Activated CD4-positive, alpha-beta T cell treated with anti-CD3 and anti-CD28 coated beads for 24 hours (primary cell): ENCODE results near the gene ADAMTSL3.
"Not testable (repeated sequence)": the region's sequence is repeated elsewhere in the genome, so short reads cannot be mapped to it uniquely, and the experiment has no call there.

Experiments used
- DNase-seq, 2 donors: peaks; one replicate each; pipeline ENCODE4 v3.0.0-alpha.2; 2020; ENCODE audit warnings: low read depth in 2 of 2

The ADAMTSL3 gene

DNA sequence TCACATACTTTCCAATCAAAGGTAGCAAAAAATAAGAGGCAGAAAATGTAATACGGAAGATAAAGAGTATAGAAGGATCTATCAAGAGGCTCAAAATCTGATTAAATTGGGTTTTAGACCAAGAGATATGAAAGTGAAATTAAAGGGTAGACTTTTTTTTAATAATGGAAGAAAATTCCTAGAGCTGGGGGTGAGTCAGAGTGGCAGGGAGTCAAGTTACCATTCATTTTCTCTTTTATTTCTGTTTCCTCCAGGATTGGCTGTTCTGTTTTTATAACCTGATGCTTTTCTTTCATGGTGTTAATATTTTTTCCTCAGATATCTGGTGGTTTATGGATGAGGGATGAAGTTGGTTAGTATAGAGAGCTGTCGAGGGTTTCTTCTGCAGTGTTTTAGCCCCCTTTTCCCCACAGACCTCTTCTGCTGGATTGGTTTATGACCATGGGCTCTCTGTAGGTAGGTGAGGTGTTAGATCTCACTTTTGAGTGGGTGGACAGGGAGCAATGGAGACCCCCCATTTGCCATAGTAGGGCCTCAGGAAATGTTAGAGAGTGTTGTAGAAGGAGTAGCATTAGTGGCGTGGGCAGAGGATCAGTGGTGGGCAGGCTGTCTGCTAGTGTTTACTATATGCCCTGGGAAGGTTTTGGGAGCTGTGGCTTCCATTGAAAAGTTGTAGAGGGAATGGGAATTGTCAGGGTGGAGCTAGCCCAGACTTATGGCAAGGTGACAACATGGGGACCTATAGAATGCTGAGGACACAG, 380.1 kb downstream of the ADAMTSL3 start:
- DNase-seq = no peak

DNA sequence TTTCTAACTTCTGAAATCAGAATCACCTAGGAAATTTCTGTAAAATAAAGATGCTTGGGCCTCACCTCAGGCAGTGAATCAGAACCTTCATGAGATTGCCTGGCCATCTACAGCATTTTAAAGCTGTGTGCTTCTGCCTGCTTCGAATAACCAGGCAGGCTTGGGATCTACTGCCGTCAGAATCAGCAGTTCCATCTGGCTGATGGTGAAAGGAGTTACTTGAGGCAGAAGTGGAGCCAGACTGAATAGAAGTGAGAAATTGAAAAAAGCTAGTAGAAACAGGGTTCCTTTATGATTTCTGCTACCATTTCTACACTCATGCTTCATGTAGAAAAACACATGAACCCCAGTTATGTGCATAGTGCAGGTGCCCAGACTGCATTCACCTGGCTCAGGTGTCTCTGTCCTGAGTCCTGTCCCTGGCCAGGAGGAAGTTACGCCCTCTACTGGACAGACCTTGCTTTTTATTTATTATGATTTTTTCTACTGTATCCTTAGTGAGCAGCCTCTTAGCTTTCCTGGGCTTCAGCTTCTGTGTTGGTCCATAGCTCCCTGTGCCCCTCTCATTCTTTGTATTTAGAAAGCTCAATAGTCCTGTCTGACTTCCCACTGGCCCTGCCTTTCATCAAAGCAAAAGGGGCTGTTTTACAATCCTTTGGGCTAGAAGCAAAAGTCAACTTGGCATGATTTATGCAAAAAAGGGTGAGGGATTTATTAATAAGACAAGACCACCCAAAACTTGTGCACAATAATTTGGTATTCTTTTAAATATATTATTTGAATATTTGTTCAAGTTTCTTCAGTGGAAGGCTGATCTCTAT, 380.9 kb downstream of the ADAMTSL3 start:
- DNase-seq = no peak

DNA sequence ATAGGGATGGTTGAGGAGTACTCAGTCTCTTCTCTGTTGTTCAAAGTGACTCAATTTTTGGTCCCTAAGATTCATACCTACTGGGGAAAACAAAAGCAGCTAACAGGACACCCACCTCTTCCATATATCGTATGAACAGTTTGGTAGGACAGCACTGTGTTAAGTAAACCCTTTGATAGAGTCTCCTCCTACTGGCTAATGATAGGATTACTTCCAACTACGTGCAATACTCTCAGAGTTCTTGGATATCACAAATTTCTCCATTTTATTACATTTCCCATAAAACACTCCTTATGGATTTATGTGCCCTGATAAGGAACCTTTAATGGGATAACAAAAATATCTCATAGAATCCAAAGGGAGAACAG, 381.5 kb downstream of the ADAMTSL3 start:
- no peak for DNase-seq

DNA sequence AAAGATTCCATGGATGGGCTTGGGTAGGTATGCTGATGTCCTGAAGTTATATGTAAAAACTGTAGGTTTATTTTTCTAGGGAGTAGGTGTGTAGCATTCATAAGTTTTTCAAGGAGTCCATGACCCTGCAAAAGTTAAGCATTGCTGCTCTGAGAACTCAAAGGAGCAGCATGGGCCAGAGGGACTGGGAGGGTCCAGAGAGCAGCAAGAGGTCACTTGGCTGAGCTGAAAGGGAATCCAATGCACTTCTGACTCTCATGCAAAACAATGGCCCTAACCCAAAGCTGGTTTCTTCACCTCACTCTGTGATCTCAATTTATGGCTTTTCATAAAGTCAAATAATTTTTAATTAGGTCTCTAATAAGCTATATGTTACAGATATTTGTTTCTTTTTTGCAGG, 383.4 kb downstream of the ADAMTSL3 start:
- no peak for DNase-seq

DNA sequence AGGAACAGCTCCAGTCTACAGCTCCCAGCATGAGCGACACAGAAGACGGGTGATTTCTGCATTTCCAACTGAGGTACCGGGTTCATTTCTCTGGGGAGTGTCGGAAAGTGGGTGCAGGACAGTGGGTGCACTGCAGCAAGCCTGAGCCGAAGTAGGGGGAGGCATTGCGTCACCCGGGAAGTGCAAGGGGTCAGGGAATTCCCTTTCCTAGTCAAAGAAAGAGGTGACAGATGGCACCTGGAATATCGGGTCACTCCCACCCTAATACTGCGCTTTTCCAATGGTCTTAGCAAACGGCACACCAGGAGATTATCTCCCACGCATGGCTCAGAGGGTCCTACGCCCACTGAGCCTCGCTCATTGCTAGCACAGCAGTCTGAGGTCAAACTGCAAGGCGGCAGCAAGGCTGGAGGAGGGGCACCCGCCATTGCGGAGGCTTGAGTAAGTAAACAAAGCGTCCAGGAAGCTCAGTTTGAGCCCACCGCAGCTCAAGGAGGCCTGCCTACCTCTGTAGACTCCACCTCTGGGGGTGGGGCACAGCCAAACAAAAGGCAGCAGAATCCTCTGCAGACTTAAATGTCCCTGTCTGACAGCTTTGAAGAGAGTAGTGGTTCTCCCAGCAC, 388.6 kb downstream of the ADAMTSL3 start:
- not testable (repeated sequence) for DNase-seq

DNA sequence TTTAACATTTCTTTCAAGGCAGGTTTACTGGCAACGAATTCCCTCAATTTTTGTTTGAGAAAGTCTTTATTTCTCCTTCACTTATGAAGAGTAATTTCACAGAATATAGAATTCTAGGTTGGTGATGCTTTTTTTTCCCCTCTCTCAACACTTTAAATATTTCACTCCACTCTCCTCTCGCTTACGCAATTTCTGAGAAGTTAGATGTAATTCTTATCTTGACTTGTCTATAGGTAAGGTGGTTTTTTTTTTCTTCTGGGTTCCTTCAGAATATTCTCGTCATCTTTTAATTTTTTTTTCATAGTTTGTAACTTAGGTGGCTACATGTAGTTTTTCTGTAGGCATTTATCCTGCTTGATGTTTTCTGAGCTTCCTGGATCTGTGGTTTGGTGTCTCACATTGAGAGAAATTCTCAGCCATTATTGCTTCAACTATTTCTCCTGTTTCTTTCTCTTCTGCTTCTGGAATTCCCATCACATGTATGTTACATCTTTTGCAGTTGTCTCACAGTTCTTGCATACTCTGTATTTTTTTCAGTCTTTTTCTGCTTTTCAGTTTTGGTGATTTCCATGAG, 392.2 kb downstream of the ADAMTSL3 start:
- no peak for DNase-seq

DNA sequence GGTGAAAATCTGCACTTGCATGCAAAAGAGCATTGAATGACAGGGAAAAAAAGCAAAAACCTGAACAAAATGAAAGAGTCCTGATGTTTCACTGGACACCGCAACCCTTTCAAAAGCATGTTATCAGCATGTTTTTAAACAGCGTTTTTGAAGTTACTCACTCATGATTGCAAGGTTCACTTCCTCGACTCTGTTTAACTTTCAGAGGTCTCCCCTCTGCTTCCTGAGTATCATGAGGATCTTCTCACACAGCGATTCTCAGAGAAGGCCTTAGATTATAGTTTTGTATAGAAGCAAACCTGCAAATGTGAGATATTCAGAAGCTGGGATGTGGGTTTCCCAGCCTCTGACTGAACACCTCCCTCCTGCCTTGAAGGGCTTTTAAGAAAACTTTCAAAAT, 395.6 kb downstream of the ADAMTSL3 start:
- DNase-seq = not testable (repeated sequence)

DNA sequence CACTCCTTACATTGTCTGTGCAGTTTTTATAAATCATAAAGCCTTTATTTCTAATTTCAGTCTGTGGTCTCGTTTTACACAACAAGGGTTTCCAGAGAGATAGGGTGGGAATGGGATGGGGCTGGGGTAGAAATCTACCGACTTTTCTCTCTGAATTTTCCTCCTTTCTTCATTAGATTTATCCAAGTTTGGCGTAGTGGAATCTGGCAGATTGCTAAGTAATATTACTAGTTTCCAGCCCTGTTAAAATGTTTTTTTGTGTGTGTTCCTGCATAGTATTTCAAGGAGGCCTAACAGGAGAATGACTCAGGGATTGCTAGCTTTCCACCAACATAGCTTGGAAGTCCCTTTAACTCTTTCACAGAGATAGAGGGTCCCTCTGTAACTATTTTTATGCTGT, 396.2 kb downstream of the ADAMTSL3 start:
- no peak for DNase-seq

DNA sequence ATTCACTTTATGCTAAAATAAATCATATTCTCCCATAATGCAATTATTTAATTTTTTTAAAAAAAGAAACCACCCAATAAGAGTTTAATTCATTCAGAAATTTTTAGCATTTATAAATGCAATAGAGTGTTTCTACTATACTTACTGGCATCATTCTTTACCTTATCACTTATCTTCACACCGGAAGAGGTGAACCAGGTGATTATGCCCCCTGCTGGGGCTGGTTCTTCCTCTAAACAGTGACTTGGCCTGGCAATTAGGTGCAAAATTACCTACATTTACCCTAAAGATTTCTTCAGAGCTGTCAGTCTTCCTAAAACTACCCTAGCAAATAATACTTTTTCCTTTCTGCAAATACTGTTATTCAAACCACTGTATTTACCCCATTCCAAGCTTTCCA, 397.2 kb downstream of the ADAMTSL3 start:
- not testable (repeated sequence) for DNase-seq

DNA sequence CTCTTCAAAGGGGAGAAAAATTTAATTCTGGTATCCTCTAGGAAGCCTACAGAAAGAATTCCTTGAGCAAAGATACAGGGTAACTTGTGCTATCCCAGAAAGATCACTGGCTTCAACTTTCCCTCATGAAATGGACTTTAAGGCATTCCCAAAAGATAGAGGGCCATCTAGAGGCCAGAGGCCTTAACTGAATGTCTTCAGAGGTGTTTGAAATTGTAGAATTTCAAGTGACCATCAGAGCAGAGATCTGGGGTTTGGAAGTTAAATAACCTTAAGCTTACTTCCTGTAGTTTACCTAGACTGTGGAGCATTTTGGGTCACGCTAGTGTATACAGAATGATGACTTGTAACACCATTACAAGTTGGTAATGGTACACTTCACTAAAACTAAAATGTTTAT, 400.6 kb downstream of the ADAMTSL3 start:
- not testable (repeated sequence) for DNase-seq

DNA sequence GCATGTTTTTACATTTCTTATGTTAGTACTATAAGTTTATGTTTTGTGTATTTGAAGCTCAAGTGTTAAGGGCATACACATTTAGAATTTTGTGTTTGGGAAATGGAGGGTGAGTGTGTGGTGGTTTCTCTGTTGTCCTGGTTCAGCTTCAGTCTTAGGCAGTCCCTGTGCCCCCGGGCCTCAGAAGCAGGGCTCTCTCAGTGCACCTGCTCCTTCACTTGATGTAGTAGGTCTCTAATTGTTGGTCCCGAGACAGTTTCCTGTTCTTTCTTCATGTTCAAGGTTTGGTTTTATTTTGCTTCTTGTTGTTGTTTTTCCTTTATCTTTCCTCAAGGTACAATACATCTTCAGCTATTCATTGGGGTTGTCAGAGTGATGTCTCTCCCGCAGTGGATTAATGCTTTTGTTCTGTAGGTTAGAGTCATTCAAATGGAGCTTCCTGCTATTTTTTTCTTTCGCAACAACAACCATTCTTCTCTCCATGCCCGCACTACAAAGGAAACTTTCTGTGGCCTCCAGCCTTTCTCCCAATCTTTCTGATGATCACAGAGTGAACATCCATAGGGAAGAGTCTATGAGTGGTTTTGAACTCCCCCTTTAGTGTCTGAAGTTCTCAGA, 403.9 kb downstream of the ADAMTSL3 start:
- no peak for DNase-seq

DNA sequence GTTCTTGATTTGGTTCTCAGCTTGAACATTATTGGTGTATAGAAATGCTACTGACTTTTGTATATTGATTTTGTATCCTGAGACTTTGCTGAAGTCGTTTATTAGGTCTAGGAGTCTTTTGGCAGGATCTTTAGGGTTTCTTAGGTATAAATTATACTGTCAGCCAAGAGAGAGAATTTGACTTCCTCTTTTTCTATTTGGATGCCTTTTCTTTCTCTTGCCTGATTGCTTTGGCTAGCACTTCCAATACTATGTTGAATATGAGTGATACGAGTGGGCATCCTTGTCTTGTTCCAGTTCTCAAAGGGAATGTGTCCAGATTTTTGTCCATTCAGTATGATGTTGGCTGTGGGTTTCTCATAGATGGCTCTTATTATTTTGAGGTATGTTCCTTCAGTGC, 409.8 kb downstream of the ADAMTSL3 start:
- DNase-seq = not testable (repeated sequence)

DNA sequence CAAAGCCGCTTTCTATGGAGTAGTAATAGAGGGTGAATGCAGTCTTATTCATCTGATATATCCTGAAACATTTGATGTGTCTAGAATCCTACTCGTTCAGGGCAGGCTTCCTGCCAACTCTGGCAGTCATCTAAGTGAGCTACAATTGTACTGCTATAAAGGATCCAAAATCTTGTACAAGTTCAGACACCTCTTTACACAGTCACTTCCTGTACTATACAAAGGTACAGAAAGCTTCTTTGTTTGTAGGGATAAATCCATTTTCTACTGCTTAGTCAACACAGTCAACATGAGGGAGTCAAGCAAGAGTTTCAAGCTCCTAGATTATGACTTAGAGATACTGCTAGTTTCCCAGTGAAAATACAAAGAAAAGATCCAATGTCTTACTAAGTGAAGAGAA, 414.8 kb downstream of the ADAMTSL3 start:
- DNase-seq = not testable (repeated sequence)

DNA sequence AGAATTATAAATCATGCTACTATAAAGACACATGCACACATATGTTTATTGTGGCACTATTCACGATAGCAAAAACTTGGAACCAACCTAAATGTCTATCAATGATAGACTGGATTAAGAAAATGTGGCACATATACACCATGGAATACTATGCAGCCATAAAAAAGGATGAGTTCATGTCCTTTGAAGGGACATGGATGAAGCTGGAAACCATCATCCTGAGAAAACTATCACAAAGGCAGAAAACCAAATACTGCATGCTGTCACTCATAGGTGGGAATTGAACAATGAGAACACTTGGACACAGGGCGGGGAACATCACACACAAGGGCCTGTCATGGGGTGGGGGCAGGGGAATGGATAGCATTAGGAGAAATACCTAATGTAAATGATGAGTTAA, 424.1 kb downstream of the ADAMTSL3 start:
- not testable (repeated sequence) for DNase-seq

DNA sequence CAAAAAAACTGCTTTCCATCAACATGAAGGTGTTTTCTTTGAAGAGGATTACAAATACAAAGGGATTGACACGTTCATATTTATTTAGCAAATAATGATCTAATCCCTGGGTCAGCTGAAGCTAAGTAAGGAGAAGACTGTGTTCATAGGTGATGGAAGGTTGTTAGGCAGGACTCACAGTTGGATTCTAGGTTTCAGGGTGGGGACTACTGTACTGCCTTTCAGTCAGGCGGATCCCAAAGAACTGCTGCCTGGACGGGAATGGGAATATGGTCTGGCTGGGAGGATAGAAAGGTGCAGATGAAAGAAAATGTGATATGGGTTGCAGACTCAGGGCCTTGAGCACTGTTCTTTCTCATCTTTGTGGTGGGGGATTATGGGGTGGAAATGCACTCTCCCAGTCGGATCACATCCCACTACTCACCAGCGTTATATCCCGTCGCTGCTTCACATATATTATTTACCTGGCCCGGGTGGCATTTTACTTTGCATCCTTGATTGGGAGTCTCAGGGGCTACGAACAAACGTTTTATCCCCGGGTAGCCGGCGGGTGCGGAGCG, 425.5 kb downstream of the ADAMTSL3 start:
- not testable (repeated sequence) for DNase-seq

DNA sequence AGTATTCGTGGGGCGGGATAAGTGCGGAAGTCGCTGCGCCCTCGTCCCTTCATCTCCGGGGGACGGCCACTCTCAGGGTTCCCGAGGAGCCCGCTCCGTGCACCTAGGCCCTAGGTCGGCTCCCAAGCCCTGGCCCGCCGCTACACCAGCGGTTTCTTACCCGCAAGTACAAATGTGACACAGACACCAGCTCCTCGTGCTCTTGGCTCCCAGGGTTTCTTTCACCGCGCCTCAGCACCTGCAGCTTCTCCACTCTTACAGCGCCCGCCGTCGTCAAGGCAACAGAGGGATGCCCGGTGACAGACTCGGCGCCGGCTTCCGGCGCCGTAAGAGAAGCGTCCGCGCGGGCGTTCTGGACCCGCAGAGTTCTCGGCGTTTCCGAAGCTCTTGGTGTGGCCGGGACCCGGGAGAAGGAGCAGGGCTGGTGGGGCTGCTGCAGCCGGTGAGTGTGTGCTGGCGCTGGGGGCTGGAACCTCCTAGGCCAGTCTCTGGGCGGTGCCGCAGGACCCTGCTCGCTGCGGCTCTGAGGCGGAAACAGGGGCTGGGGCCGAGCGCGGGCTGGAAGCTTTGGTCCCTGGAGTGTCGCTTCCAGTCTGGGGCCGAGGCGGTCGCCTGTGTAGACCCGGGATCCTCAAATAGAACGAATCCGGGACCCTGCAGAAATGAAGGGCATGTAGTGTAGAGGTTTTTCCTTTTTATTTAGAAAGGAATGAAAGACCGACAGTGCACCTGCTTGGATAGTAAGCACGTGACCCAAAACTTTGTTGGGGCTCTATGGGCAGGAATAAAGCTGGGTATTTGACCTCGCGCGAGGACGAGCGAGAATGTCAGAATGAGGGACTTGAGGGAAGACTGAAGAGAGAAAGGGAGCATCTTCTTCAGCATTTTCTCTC, 426.2 kb downstream of the ADAMTSL3 start:
- DNase-seq = peak; percentile 19 to 52

DNA sequence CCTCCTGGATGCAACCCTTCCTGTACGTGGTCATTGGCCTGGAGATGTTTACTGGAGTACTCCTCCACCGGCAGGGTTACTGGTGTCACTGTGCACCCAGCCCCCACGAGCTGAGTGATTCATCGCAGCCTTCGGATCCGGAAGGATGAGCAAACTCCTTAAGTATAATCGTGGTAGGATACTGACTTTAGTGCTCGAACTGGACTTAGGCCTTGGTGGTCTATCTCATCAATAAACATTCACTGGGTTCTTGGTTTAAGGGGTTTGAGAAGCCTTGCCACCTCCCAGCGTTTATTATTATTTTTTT, 426.8 kb downstream of the ADAMTSL3 start:
- not testable (repeated sequence) for DNase-seq

DNA sequence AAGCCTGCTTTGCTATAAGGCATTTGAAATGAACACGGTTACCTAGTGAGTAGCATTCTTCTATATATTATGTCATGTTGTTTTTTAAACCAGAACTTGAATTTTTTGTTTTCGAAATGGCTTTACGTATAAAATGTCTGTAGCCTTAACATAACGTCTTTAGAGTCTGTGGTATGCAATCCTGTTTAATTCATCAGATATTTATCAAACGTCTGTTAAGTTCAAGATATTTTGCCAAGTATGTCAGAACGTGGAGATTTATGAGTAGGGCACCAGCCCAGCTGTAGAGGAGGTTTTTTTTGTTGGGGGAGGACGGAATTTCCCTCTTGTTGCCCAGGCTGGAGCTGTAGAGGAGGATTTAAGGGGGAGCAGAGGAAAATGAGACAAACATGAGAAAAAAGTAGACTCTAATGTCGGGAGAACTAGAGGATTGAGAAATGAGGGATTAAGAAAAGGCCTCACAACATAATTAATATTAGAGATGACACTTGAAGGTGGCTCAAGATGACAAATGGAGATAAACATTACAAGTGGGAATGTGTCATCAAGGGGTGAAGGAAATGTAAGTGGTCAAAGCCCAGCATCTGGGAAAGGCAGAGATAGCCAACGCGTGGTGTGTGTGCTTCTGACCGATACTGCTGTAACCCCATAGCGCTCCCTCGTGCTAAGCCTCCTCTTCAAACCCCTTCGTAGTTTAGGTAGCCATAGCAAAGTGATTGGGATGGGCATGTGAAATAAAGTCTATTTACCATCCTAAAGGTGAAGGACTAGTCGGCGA, 427.7 kb downstream of the ADAMTSL3 start:
- no peak for DNase-seq

DNA sequence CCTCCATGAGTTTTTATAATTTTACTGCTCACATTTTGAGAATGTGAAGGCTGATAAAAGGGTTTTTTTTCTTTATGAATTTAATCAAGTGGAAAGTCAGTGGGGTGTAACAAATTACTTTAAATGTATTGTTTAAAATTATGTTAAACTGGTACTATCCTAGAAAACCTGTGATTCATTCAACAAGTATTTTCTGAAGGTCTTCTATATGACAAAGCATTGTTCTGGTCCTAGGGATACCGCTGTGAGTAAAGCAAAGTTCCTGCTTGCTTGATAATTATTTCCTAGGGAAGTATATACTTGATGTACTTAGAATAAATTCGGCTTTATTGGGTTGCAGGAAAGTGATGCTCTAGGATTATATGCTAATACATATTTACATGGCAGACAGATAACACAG, 428.8 kb downstream of the ADAMTSL3 start:
- no peak for DNase-seq

DNA sequence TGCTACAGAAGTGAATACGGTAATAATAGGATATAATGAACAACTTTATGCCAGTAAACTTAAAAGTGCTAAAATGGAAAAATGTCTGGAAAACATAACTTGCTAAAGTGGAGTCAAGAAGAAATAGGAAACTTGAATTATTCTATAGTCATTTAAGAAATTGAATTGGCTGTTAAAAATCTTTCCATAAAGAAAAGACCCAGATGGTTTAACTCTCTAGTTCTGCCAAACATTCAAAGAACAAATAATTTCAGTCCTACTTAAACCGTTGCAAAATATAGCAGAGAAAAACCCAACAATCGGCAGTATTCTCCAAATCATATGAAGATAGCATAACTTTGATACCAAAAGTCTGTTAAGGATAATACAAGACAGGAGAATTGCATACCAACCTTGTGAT, 432.1 kb downstream of the ADAMTSL3 start:
- not testable (repeated sequence) for DNase-seq
